Measurements from ENCODE around the gene SCAMP2. TPM values are rescaled to one million over a fixed set of nuclear protein-coding genes. Genes with fewer than 3 reads are reported as not detected.

SCAMP2 gene
- polyA plus RNA-seq, 3 donors, result 124 to 158 (median 124) TPM

DNA sequence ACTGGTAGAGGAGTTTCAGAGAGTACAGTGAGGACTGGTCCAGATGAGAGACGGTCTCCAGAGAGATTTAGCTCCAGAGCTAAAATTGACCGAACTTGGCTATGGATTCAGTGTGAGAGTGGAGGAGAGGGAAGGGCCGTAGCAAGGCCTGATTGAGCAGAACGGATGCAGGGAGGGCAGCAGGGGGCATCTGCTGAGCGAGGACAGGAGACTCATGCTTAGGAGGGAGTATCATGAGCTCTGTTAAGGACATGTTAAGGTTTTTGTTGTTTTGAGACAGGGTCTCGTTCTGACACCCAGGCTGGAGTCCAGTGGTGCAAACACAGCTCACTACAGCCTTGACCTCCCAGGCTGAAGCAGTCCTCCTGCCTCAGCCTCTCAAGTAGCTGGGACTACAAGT, 68.2 kb downstream of the SCAMP2 start:
- peaks cover 42 to 50% of the 10 kb centered on the region in 2 donors for H3K36me3 Mint-ChIP-seq
- H3K4me2 ChIP-seq (replicated peaks; ENCODE audit: extremely low read depth, low read length, poor library complexity, severe bottlenecking), result no peak overlapping the region
- no peaks in the 10 kb centered on the region for H3K9me3 Mint-ChIP-seq
- no peaks in the 10 kb centered on the region for H3K27me3 ChIP-seq (ENCODE audit: control insufficient read depth in 2 of 2, insufficient read depth in 2 of 2, low read length in 2 of 2)
- DNase-seq, result no peak
- no peak for TF ChIP-seq CTCF (IDR thresholded peaks at IDR 0.05)
- H3K4me3 ChIP-seq (replicated peaks in 1 of 3; ENCODE audit: low read depth in 2 of 3, low read length in 3 of 3), result no peak overlapping the region
- H3K4me1 Mint-ChIP-seq, result peaks cover 14% of the 10 kb centered on the region
- no peak overlapping the region for H3K4me3 Mint-ChIP-seq
- no peak overlapping the region for H3K9ac ChIP-seq (ENCODE audit: insufficient read depth, low read length, poor library complexity, severe bottlenecking)
- H4K20me1 ChIP-seq (ENCODE audit: insufficient read depth, low read length), result peaks cover 53% of the 10 kb centered on the region
- H3K27ac ChIP-seq (ENCODE audit: low read depth in 1 of 2, low read length in 2 of 2), result no peak overlapping the region
- H3K27me3 Mint-ChIP-seq (ENCODE audit: low read depth in 3 of 3), result peaks cover 1 to 3% (median 1%) of the 10 kb centered on the region in 3 donors
- 91% methylated on average over 5 of the region's 6 CpGs for WGBS (ENCODE audit: insufficient coverage)
- peaks cover 17% of the 10 kb centered on the region for H3K79me2 ChIP-seq (ENCODE audit: insufficient read depth, low read length)
- intact Hi-C loops (cut with micrococcal nuclease), result loop anchor here (10.0 kb wide), 1 partner anchor 170 kb away; no protein-coding TSS in a partner anchor
- H3K9me3 ChIP-seq (replicated peaks in 1 of 2; ENCODE audit: control insufficient read depth in 1 of 2, insufficient read depth in 1 of 2, low read length in 2 of 2), result no peaks in the 10 kb centered on the region
- H2AFZ ChIP-seq (ENCODE audit: insufficient read depth, low read depth, low read length, poor library complexity, severe bottlenecking), result no peak overlapping the region
- H3K36me3 ChIP-seq (replicated peaks in 1 of 2; ENCODE audit: control insufficient read depth in 1 of 2, insufficient read depth in 2 of 2, low read length in 2 of 2), result peaks cover 42 to 46% of the 10 kb centered on the region in 2 donors
- peaks cover 11 to 12% of the 10 kb centered on the region in 2 donors for H3K4me1 ChIP-seq (ENCODE audit: control insufficient read depth in 1 of 2, insufficient read depth in 2 of 2, low read length in 2 of 2)
- H3K27ac Mint-ChIP-seq, result peak overlapping the region in 5 of 7 donors; percentile 25 to 65 (median 36)

GRCh38 chr15:74802862-74803447, 70.2 kb downstream of the SCAMP2 start:
- Histone ChIP-seq H3K27me3 (ENCODE audit: control insufficient read depth in 2 of 2, insufficient read depth in 2 of 2, low read length in 2 of 2) (no peaks in the 10 kb centered on the region), H4K20me1 (ENCODE audit: insufficient read depth, low read length) (peaks cover 73% of the 10 kb centered on the region), H3K4me1 (ENCODE audit: control insufficient read depth in 1 of 2, insufficient read depth in 2 of 2, low read length in 2 of 2) (peaks cover 30 to 32% of the 10 kb centered on the region in 2 donors), H3K4me2 (replicated peaks; ENCODE audit: extremely low read depth, low read length, poor library complexity, severe bottlenecking) (no peak overlapping the region), H3K27ac (ENCODE audit: low read depth in 1 of 2, low read length in 2 of 2) (no peak overlapping the region), H2AFZ (ENCODE audit: insufficient read depth, low read depth, low read length, poor library complexity, severe bottlenecking) (no peak overlapping the region), H3K9me3 (replicated peaks in 1 of 2; ENCODE audit: control insufficient read depth in 1 of 2, insufficient read depth in 1 of 2, low read length in 2 of 2) (no peaks in the 10 kb centered on the region), H3K9ac (ENCODE audit: insufficient read depth, low read length, poor library complexity, severe bottlenecking) (no peak overlapping the region), H3K79me2 (ENCODE audit: insufficient read depth, low read length) (peaks cover 36% of the 10 kb centered on the region), H3K4me3 (replicated peaks in 1 of 3; ENCODE audit: low read depth in 2 of 3, low read length in 3 of 3) (no peak overlapping the region), H3K36me3 (replicated peaks in 1 of 2; ENCODE audit: control insufficient read depth in 1 of 2, insufficient read depth in 2 of 2, low read length in 2 of 2) (peaks cover 62 to 65% of the 10 kb centered on the region in 2 donors)
- Mint-ChIP-seq H3K4me1 (peaks cover 31% of the 10 kb centered on the region), H3K4me3 (no peak overlapping the region), H3K9me3 (no peaks in the 10 kb centered on the region), H3K27me3 (ENCODE audit: low read depth in 3 of 3) (peaks cover 0 to 3% (median 1%) of the 10 kb centered on the region in 3 donors), H3K36me3 (peaks cover 59 to 70% of the 10 kb centered on the region in 2 donors), H3K27ac (peak overlapping the region in 3 of 7 donors; percentile 1 to 57 (median 16))
- TF ChIP-seq CTCF (IDR thresholded peaks at IDR 0.05), result no peak
- DNase-seq, result no peak
- 86% methylated on average over 12 of the region's 31 CpGs for WGBS (ENCODE audit: insufficient coverage)
- intact Hi-C loops (cut with micrococcal nuclease), result loop anchor here (10.0 kb wide), 1 partner anchor 168 kb away; no protein-coding TSS in a partner anchor

Data from CD14-positive monocyte (primary cell).